Measurements from ENCODE around the gene POLD3. TPM values are rescaled to one million over a fixed set of nuclear protein-coding genes. Genes with fewer than 3 reads are reported as not detected.

The POLD3 gene
- total and polyA plus RNA-seq, 10 of the 15 experiments (the other 5 are each of a cell fraction or from before 2014, with no cell fraction given), result 23.8 to 63.7 (median 38.7) TPM

GRCh38 chr11:74592441-74593362 is at the start of gene POLD3 (continued):
- TF ChIP-seq BCL3 (IDR thresholded peaks at IDR 0.05; ENCODE audit: borderline replicate concordance, insufficient read depth, low read depth, low read length, poor library complexity, severe bottlenecking) (no peak), RUNX3 (IDR thresholded peaks at IDR 0.05; ENCODE audit: low read length) (peak; percentile 55; the same call in 1 of the 2 replicates), HDAC2 (IDR thresholded peaks at IDR 0.05) (no peak), IRF5 (IDR thresholded peaks at IDR 0.05; ENCODE audit: borderline replicate concordance) (no peak), RAD51 (IDR thresholded peaks at IDR 0.05) (no peak), LARP7 (IDR thresholded peaks at IDR 0.05) (peak; percentile 66; the same call in 1 of the 2 replicates), SMAD1 (IDR thresholded peaks at IDR 0.05; ENCODE audit: low read depth, partially characterized antibody) (no peak), YY1 (IDR thresholded peaks at IDR 0.05; ENCODE audit: low read depth, low read length) (peak; percentile 87), ASH2L (IDR thresholded peaks at IDR 0.05; ENCODE audit: borderline replicate concordance, low read depth) (0 out of 2 replicates have a peak, but pooled peaks have one; percentile 33), MTA2 (IDR thresholded peaks at IDR 0.05; ENCODE audit: low read depth) (peak; percentile 41; the same call in 1 of the 2 replicates), FOS (IDR thresholded peaks at IDR 0.05; ENCODE audit: borderline replicate concordance, extremely low read depth, insufficient read length) (no peak), JUNB (IDR thresholded peaks at IDR 0.05) (no peak), NFYB (IDR thresholded peaks at IDR 0.05; ENCODE audit: insufficient read depth, low read depth, low read length) (no peak), SMC3 (IDR thresholded peaks at IDR 0.05; ENCODE audit: borderline replicate concordance, low read length) (no peak), ZNF24 (IDR thresholded peaks at IDR 0.05) (no peak), ESRRA (IDR thresholded peaks at IDR 0.05; ENCODE audit: low read length) (no peak)
